Ishikawa (cell line): Measurements from ENCODE around the gene POLD2.

Source experiments
- CEBPB ChIP-seq: IDR thresholded peaks from 2 replicates; pipeline ENCODE4 v1.6.1; 2012
- CREB1 ChIP-seq: IDR thresholded peaks from 2 replicates; pipeline ENCODE4 v1.6.1; 2012; ENCODE audit warnings: low read depth
- EGR1 ChIP-seq: IDR thresholded peaks from 2 replicates; pipeline ENCODE4 v1.6.1; 2012
- EP300 ChIP-seq: IDR thresholded peaks from 2 replicates; pipeline ENCODE4 v1.6.1; 2012; ENCODE audit warnings: borderline replicate concordance
- FOXM1 ChIP-seq: IDR thresholded peaks from 2 replicates; pipeline ENCODE4 v1.6.1; 2012; ENCODE audit warnings: low read depth, borderline replicate concordance
- NFIC ChIP-seq: IDR thresholded peaks from 2 replicates; pipeline ENCODE4 v1.6.1; 2012
- RAD21 ChIP-seq: IDR thresholded peaks from 2 replicates; pipeline ENCODE4 v1.6.1; 2012; ENCODE audit warnings: low read depth
- TAF1 ChIP-seq: IDR thresholded peaks from 2 replicates; pipeline ENCODE4 v1.6.1; 2012; ENCODE audit warnings: low read depth, mild to moderate bottlenecking
- TCF12 ChIP-seq: IDR thresholded peaks from 2 replicates; pipeline ENCODE4 v1.6.1; 2012; ENCODE audit warnings: low read depth
- TEAD4 ChIP-seq: IDR thresholded peaks from 2 replicates; pipeline ENCODE4 v1.6.1; 2012
- YY1 ChIP-seq: IDR thresholded peaks from 2 replicates; pipeline ENCODE4 v1.6.1; 2012; ENCODE audit warnings: low read depth
- ZBTB7A ChIP-seq: IDR thresholded peaks from 2 replicates; pipeline ENCODE4 v1.6.1; 2012; ENCODE audit warnings: low read depth
- TF ChIP-seq, protein P1 (sequence below): IDR thresholded peaks from 2 replicates; pipeline ENCODE4 v1.6.1; 2012; ENCODE audit warnings: low read depth, mild to moderate bottlenecking
- TF ChIP-seq, protein P2 (sequence below): IDR thresholded peaks from 2 replicates; pipeline ENCODE4 v1.6.1; 2012
- TF ChIP-seq, protein P3 (sequence below): IDR thresholded peaks from 2 replicates; pipeline ENCODE4 v1.6.1; 2012

Gene POLD2

DNA sequence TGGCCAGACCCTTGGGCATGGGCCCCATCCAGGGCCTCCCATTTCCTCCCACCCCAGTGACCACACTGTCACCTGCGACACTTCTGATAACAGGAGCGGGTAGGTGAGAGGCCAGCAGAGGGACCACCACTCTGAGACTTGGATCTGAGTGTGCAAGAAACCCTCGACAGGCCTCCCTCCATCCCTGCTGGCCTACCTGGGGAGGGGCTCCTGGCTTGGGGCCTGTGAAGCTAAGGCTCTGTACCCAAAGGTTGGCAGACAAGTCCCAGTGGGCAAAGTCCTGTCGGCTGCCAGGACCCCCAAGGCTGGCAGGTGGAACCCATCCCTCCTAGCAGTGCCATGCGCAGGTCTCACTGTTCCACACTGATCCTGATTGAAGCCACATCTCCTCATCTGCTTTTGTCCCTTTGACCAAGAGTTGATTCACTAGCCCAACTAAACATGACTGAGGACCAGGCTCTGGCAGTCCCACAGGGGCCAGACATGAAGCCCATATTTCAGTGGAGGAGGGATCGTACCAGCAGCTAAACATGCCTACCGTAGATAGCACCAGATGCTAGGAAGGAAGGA lies 56.8 kb downstream of the POLD2 start:
- TF ChIP-seq TAF1 = no peak
- TF ChIP-seq, protein P1, sequence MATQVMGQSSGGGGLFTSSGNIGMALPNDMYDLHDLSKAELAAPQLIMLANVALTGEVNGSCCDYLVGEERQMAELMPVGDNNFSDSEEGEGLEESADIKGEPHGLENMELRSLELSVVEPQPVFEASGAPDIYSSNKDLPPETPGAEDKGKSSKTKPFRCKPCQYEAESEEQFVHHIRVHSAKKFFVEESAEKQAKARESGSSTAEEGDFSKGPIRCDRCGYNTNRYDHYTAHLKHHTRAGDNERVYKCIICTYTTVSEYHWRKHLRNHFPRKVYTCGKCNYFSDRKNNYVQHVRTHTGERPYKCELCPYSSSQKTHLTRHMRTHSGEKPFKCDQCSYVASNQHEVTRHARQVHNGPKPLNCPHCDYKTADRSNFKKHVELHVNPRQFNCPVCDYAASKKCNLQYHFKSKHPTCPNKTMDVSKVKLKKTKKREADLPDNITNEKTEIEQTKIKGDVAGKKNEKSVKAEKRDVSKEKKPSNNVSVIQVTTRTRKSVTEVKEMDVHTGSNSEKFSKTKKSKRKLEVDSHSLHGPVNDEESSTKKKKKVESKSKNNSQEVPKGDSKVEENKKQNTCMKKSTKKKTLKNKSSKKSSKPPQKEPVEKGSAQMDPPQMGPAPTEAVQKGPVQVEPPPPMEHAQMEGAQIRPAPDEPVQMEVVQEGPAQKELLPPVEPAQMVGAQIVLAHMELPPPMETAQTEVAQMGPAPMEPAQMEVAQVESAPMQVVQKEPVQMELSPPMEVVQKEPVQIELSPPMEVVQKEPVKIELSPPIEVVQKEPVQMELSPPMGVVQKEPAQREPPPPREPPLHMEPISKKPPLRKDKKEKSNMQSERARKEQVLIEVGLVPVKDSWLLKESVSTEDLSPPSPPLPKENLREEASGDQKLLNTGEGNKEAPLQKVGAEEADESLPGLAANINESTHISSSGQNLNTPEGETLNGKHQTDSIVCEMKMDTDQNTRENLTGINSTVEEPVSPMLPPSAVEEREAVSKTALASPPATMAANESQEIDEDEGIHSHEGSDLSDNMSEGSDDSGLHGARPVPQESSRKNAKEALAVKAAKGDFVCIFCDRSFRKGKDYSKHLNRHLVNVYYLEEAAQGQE = no peak
- TF ChIP-seq RAD21 = no peak
- no peak for TF ChIP-seq TEAD4
- TF ChIP-seq TCF12 = no peak
- TF ChIP-seq EP300 = no peak

DNA sequence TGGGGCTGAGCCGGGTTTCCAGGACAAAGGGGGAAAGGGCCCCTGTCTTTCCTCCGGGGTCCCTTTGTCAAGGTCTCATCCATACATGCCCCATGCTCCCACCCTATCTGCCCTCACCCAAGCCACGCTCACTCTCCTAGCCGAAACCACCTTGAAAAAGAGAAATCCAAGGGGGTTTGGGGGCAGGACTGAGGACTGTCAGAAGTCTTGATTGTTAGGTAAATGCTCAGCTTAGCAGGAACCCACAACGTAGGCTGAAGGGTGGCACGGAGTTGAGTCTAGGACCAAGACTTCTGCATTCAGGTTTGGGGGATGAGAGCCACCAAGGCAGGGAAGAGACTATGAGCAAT lies 57.3 kb downstream of the POLD2 start:
- no peak for TF ChIP-seq YY1
- no peak for TF ChIP-seq CEBPB
- no peak for TF ChIP-seq TAF1
- TF ChIP-seq TCF12 = no peak
- no peak for TF ChIP-seq ZBTB7A
- TF ChIP-seq RAD21 = no peak
- TF ChIP-seq, protein P2, sequence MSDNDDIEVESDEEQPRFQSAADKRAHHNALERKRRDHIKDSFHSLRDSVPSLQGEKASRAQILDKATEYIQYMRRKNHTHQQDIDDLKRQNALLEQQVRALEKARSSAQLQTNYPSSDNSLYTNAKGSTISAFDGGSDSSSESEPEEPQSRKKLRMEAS = no peak
- TF ChIP-seq, protein P1 = no peak
- TF ChIP-seq CREB1 = no peak
- no peak for TF ChIP-seq FOXM1
- TF ChIP-seq, protein P3, sequence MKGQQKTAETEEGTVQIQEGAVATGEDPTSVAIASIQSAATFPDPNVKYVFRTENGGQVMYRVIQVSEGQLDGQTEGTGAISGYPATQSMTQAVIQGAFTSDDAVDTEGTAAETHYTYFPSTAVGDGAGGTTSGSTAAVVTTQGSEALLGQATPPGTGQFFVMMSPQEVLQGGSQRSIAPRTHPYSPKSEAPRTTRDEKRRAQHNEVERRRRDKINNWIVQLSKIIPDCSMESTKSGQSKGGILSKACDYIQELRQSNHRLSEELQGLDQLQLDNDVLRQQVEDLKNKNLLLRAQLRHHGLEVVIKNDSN = no peak
- no peak for TF ChIP-seq NFIC

DNA sequence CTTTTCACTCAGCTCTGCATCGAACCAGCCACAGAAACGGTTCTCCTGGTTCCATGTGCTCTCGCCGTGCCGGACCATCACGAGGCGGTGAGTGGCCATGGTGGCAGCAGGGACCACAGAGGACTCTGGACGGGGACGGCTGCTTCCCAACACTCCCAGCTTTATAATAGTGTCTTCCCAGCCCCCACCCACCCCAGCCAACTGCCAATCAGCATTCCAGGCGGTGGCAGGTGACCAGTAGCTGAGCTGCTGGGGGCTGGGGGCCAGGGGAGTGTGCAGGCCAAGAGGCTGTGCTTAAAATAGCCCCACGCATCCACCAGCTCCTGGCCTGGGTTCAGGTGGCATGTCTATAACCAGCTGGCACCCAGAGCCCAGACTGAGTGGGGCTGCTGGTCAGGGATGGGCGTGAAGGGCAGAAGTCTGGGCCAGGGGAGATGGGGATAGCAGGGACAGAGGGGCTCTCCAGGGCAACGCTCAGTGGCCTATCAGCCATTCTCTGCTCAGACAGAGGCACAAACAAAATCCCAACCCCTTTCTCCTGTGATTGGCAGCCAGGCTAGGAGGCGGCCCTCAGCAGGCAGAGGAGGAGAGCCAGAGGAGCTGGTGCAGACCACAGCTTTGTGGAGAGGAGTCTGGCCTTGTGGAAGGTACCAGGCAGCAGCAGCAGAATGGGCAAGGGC lies 57.8 kb downstream of the POLD2 start, which contains the start of gene PGAM2:
Gene PGAM2 (minus strand): TSS at position 137 of the 680 bp plus-strand sequence. CDS start 38 bp downstream, at position 99.
- 0 out of 2 replicates have a peak, but pooled peaks have one; percentile 16 for TF ChIP-seq YY1
- TF ChIP-seq CREB1 = no peak

DNA sequence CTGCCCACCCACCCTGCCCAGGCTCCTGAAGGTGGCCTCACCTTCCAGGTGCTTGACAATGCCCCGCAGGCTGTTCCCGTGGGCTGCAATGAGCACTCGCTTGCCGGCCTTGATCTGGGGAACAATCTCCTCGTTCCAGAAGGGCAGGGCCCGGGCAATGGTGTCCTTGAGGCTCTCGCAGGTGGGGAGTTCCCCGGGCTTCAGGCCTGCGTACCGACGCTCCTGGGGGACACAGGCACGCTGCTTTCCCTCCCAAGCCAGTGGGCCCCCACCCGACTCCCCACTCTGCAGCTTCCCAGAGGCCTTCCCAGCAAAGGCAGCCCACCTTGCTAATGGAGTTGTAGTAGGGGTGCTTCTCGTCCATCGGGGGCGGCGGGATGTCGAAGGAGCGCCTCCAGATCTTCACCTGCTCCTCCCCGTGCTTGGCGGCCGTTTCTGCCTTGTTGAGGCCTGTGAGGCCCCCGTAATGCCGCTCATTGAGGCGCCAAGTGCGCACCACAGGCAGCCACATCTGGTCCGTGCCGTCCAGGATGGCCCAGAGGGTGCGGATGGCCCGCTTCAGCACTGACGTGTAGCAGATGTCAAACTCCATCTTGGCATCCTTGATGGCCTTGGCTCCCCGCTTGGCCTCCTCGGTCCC lies 58.4 kb downstream of the POLD2 start:
- no peak for TF ChIP-seq NFIC
- TF ChIP-seq RAD21 = no peak
- no peak for TF ChIP-seq ZBTB7A
- TF ChIP-seq, protein P3 = no peak
- TF ChIP-seq YY1 = no peak
- no peak for TF ChIP-seq FOXM1
- no peak for TF ChIP-seq EGR1
- no peak for TF ChIP-seq EP300
- no peak for TF ChIP-seq TAF1
- no peak for TF ChIP-seq TEAD4
- TF ChIP-seq CEBPB = no peak
- TF ChIP-seq TCF12 = no peak
- TF ChIP-seq, protein P2 = no peak
- TF ChIP-seq, protein P1 = no peak
- no peak for TF ChIP-seq CREB1
